ENCODE measurements around the gene ZFAND4. TPM values are rescaled to one million over a fixed set of nuclear protein-coding genes. Genes with fewer than 3 reads are reported as not detected.
"Not testable (repeated sequence)": the region's sequence is repeated elsewhere in the genome, so short reads cannot be mapped to it uniquely, and the experiment has no call there.

ZFAND4 gene
- total RNA-seq = 10 to 100 TPM; 10.3 to 17.4 TPM

DNA sequence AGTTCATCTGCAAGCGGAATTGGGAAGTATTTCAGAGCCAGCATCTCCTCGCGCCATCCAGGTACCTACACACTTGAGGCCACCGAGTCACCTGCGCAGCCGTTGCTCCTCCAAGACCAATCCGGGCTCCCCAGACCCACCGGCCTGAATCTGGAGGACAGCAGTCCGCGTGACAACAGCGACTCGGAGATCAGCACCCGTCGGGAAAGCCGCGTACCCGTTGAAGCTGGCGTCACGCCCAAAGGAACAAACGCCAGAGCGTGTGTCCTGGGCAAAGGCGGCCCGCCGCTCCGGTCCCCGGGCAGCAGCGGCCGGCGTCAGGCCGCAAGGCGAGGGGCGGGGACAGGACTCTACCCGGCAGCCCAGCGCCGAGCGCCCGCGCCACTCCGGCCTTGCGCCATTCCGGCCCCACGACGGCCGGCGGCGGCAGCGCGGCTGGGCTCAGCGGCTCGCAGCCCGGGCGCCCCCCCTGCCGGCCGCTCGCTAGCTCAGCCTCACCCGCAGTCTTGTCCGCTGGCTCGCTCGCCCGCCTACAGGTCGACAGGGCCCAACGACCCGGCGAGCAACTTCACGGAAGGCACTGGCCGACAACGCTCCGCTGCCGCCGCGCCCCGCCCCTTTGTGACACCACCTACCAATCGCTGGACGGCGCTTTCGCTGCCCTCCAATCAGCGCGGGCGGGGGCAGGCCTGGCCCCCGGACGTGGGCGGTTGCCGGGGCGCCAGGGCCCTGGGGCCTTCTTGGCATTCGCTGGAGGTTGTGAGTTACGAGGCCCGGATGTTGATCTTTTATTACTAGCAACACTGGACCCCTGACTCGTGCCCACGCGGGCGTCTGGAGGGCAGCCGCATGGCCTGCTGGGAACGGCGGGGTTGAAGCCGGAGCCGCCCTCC, at the start of gene ZFAND4:
ZFAND4 (minus strand) TSS at position 592 of the 893 bp plus-strand sequence. CDS start 9,047 bp downstream, outside the sequence.
- H3K27ac ChIP-seq = peak within 1 kb of the TSS; percentile 89 to 92
- peaks cover 0 to 11% of the 10 kb centered on the region in 2 donors for H3K4me1 ChIP-seq
- H3K27me3 ChIP-seq = no peaks in the 10 kb centered on the region
- TF ChIP-seq, protein P1, sequence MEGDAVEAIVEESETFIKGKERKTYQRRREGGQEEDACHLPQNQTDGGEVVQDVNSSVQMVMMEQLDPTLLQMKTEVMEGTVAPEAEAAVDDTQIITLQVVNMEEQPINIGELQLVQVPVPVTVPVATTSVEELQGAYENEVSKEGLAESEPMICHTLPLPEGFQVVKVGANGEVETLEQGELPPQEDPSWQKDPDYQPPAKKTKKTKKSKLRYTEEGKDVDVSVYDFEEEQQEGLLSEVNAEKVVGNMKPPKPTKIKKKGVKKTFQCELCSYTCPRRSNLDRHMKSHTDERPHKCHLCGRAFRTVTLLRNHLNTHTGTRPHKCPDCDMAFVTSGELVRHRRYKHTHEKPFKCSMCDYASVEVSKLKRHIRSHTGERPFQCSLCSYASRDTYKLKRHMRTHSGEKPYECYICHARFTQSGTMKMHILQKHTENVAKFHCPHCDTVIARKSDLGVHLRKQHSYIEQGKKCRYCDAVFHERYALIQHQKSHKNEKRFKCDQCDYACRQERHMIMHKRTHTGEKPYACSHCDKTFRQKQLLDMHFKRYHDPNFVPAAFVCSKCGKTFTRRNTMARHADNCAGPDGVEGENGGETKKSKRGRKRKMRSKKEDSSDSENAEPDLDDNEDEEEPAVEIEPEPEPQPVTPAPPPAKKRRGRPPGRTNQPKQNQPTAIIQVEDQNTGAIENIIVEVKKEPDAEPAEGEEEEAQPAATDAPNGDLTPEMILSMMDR (IDR thresholded peaks at IDR 0.05) = peak; percentile 54 to 68
- no peaks in the 10 kb centered on the region for H3K9me3 ChIP-seq
- no peaks in the 10 kb centered on the region for H3K36me3 ChIP-seq
- peak; percentile 98 for DNase-seq (ENCODE audit: low spot score)
- peak within 1 kb of the TSS; percentile 71 to 74 for H3K4me3 ChIP-seq

DNA sequence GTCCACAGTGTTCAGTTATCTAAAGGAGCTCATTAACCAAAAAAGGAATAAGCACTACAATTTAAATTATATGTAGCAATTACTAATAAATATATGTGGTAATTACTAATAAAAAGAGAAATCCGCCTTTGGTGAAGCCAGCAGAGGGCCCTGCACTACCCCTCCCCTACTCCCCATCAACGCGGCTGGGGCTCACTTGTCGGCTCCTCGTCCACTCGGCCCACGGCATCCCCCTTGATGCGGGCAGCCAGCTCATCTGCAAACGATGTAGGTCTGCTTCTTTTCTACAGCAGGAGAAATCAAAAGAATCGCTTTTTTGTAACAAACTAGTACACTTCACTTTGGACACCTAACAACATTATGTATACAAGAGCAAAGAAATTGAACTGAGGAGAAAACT, 48.9 kb upstream of the ZFAND4 start:
- H3K27ac ChIP-seq = not testable (repeated sequence)

DNA sequence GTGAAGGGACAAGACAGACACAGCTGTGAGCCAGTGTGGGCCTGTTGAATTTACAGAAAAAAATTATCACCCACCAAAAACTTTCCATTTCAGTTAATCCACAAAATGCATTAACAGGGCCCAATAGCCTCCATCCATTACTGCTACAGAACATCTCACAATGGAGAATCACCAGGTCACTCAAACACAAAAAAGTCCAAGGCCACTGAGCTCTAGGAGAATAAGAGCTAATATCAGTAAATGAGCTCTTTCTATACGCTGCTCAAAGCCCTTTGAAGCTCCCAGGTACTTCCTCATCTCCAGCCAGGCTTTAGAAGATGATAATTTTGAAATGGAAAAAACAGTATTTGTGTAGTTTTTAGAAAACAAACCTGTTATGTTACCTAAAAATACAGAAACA, 45.1 kb upstream of the ZFAND4 start:
- not testable (repeated sequence) for H3K9me3 ChIP-seq; H3K4me1 ChIP-seq; H3K27me3 ChIP-seq; H3K27ac ChIP-seq; H3K36me3 ChIP-seq; H3K4me3 ChIP-seq; DNase-seq (ENCODE audit: low spot score)

More for the DNA sequence above, 48.9 kb upstream of the ZFAND4 start:
- H3K36me3 ChIP-seq; H3K4me1 ChIP-seq; DNase-seq (ENCODE audit: low spot score); H3K27me3 ChIP-seq; H3K9me3 ChIP-seq; H3K4me3 ChIP-seq: not testable (repeated sequence)

DNA sequence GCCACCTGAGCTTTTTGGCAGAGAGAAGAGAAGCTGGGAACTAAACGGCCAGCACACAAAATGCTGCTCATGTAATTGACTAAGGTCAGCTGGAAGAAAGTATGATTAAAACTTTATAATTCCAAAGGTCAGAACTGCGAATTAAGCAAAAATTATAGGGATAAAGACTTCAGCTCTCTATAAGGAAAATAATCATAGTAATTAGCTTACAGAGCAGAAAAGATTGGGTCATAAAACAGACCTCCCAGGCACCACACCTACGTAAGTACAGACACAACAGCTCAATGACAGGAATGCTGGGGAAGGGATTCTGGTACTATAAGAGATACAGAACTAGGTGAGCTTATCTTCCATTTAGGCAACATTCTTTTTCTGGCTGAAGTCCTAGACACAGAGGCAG, 44.5 kb upstream of the ZFAND4 start:
- not testable (repeated sequence) for DNase-seq (ENCODE audit: low spot score); H3K27ac ChIP-seq; H3K4me1 ChIP-seq; H3K9me3 ChIP-seq; H3K27me3 ChIP-seq; H3K36me3 ChIP-seq; H3K4me3 ChIP-seq

DNA sequence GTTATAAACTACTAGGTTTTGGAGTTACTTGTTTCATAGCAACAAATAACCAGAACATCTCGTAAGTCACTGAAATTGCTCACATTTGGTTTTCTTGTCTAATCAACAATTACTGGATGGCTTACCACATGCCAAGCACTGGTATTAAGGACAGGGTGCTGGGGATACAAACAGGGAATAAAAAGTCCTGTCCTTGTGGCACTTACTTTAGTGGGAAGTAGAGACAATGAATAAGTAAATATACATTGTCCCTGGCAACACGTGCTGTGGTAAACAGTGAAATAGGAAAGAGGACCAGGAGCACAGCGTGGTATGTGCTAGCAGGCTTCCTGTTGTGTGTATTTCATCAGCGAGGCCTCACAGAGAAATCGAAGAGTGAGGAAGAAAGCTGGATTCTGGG, 38.7 kb upstream of the ZFAND4 start:
- H3K4me1 ChIP-seq; H3K27me3 ChIP-seq; H3K36me3 ChIP-seq; H3K9me3 ChIP-seq; DNase-seq (ENCODE audit: low spot score); H3K27ac ChIP-seq; H3K4me3 ChIP-seq: not testable (repeated sequence)

DNA sequence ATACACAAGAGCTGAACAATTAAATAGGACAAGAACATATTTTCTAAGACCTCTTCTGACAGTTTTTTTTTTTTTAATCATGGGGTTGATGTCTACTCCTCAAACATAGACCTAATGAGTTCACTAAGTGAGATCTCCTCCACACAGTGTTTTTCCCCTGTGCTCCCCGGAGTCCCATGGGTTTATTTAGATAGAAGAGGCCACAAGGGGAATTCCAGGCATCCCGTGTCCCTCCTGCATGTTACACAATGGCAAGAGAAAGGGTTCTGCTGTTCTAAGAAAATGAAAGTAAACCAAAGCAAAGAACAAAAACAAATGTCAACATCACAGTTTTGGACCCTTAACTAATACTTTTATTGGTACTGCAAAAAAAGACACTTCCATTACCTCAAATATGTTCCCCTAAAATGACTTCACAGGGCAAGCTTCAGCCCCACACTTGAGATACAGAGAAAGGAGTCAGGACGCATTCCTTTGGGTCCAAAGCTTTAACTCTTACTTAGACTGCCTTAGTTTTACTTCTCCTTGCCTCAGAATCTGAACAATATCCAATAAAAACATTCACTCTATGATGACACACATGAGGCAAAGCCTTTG, 37.7 kb upstream of the ZFAND4 start:
- not testable (repeated sequence) for H3K27ac ChIP-seq; H3K36me3 ChIP-seq; H3K27me3 ChIP-seq; H3K4me1 ChIP-seq; H3K9me3 ChIP-seq; H3K4me3 ChIP-seq; DNase-seq (ENCODE audit: low spot score)

DNA sequence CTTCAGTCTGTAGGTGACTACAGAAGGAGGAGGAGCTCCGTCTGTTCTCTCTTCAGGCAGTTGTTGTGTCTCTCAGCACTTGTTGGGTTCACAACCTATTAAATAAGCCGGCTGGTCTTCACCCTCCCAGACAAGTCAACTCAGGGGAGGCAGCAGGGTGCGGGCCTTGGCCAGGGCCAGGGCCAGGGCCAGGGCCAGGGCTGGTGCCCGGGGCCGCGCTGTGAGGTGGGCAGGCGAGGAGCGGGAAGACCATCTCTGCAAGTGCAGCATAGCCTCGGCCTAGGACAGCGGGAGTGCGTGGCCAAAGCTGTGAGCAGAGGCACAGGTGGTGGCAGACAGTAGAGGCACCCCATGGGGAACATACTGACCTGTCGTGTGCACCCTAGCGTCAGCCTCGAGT, 5.9 kb upstream of the ZFAND4 start:
- not testable (repeated sequence) for DNase-seq (ENCODE audit: low spot score); H3K36me3 ChIP-seq; H3K4me3 ChIP-seq; H3K9me3 ChIP-seq; H3K27me3 ChIP-seq; H3K4me1 ChIP-seq; H3K27ac ChIP-seq

DNA sequence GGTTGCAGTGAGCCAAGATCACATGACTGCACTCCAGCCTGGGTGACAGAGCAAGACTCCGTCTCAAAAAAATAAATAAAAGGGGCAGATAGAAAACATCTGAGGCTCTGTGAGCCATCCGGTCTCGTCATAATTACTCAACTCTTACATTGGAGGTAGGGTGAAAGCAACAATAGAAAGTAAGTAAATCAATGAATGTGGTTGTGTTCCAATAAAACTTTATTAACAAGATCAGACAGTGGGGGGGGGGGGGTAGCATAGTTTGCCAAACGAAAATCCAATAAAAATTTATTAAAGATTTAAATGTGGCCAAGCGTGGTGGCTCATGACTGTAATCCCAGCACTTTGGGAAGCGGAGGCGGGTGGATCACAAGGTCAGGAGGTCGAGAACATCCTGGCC, 2.8 kb upstream of the ZFAND4 start:
- peaks cover 0 to 11% of the 10 kb centered on the region in 2 donors for H3K4me1 ChIP-seq
- TF ChIP-seq, protein P1 (IDR thresholded peaks at IDR 0.05) = no peak
- no peaks in the 10 kb centered on the region for H3K9me3 ChIP-seq
- no peak for DNase-seq (ENCODE audit: low spot score)
- no peak overlapping the region for H3K4me3 ChIP-seq
- H3K27me3 ChIP-seq = no peaks in the 10 kb centered on the region
- H3K36me3 ChIP-seq = no peaks in the 10 kb centered on the region
- H3K27ac ChIP-seq = no peak overlapping the region

Data from right atrium auricular region (tissue), 2 donors.